ENCODE data around the gene PHLDB1.

PHLDB1 gene

GRCh38 chr11:118633979-118634378 is 26.6 kb downstream of the PHLDB1 start:
- H3K9me2 ChIP-seq (replicated peaks; ENCODE audit: control insufficient read depth, low read length), result no peaks in the 10 kb centered on the region
- no peak overlapping the region for H3K4me2 ChIP-seq (ENCODE audit: low read length)
- H4K20me1 ChIP-seq (ENCODE audit: control insufficient read depth, insufficient read depth, low read depth, low read length), result no peaks in the 10 kb centered on the region
- no peak overlapping the region for H3K27ac ChIP-seq (ENCODE audit: low read depth, low read length)
- no peaks in the 10 kb centered on the region for H3K79me2 ChIP-seq (ENCODE audit: control insufficient read depth, low read length)
- no peaks in the 10 kb centered on the region for H3K9me3 ChIP-seq (ENCODE audit: control insufficient read depth, insufficient read depth, low read length)
- H3K4me1 ChIP-seq (ENCODE audit: control insufficient read depth, low read length), result no peaks in the 10 kb centered on the region
- TF ChIP-seq EZH2phosphoT487 (IDR thresholded peaks at IDR 0.05; ENCODE audit: borderline replicate concordance, low read length), result no peak
- TF ChIP-seq, protein P1, sequence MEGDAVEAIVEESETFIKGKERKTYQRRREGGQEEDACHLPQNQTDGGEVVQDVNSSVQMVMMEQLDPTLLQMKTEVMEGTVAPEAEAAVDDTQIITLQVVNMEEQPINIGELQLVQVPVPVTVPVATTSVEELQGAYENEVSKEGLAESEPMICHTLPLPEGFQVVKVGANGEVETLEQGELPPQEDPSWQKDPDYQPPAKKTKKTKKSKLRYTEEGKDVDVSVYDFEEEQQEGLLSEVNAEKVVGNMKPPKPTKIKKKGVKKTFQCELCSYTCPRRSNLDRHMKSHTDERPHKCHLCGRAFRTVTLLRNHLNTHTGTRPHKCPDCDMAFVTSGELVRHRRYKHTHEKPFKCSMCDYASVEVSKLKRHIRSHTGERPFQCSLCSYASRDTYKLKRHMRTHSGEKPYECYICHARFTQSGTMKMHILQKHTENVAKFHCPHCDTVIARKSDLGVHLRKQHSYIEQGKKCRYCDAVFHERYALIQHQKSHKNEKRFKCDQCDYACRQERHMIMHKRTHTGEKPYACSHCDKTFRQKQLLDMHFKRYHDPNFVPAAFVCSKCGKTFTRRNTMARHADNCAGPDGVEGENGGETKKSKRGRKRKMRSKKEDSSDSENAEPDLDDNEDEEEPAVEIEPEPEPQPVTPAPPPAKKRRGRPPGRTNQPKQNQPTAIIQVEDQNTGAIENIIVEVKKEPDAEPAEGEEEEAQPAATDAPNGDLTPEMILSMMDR (IDR thresholded peaks at IDR 0.05; ENCODE audit: low read depth, low read length, poor library complexity, severe bottlenecking), result no peak
- H3K27me3 ChIP-seq (ENCODE audit: control insufficient read depth, low read length), result peaks cover 14% of the 10 kb centered on the region
- H3K36me3 ChIP-seq (ENCODE audit: control insufficient read depth, low read length), result no peaks in the 10 kb centered on the region
- no peaks in the 10 kb centered on the region for H3F3A ChIP-seq (ENCODE audit: control insufficient read depth, insufficient read depth)
- no peak overlapping the region for H3K4me3 ChIP-seq (ENCODE audit: low read length)

DNA sequence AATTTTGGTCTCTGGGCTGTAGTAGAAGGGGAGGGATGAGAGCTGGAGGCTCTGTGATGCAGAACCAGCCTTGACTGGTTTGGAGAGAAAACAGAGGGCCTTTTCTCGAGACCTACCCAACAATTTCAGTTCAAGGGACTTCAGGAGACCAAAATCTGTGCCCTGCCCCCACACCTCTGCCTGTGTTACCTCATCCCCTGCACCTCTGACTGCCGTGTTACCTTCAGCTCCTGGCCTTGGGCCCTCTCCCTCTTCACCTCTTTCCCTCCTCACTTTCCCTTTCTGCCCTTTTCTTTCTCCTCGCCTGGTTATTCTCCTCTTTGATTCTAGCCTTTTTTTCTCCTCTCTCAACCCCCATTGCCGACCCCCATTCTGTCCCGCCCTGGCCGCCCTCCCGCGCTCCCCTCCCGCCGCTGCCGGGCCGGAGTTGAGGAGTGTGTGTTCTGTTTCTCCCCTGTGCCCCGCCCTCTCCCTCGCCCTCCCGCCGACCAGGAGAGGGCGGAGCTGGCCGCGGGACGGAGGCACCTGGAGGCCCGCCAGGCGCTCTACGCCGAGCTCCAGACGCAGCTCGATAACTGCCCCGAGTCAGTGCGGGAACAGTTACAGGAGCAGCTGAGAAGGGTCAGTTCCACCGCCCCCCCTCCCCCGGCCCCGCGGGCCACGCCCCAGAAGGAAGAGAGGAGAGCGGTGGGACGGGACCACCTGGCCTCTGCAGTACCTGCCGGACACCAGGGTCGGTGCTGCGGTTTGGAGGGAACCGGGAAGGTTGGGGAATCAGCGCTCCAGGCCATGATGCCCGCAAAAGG is 27.2 kb downstream of the PHLDB1 start:
- Histone ChIP-seq H3K27me3 (ENCODE audit: control insufficient read depth, low read length) (peaks cover 11% of the 10 kb centered on the region), H3K4me3 (ENCODE audit: low read length) (no peak overlapping the region), H3K79me2 (ENCODE audit: control insufficient read depth, low read length) (no peaks in the 10 kb centered on the region), H3K27ac (ENCODE audit: low read depth, low read length) (no peak overlapping the region), H3K4me1 (ENCODE audit: control insufficient read depth, low read length) (no peaks in the 10 kb centered on the region), H3F3A (ENCODE audit: control insufficient read depth, insufficient read depth) (no peaks in the 10 kb centered on the region), H3K9me2 (replicated peaks; ENCODE audit: control insufficient read depth, low read length) (no peaks in the 10 kb centered on the region), H3K4me2 (ENCODE audit: low read length) (no peak overlapping the region), H3K36me3 (ENCODE audit: control insufficient read depth, low read length) (no peaks in the 10 kb centered on the region), H4K20me1 (ENCODE audit: control insufficient read depth, insufficient read depth, low read depth, low read length) (no peaks in the 10 kb centered on the region), H3K9me3 (ENCODE audit: control insufficient read depth, insufficient read depth, low read length) (no peaks in the 10 kb centered on the region)
- TF ChIP-seq EZH2phosphoT487 (IDR thresholded peaks at IDR 0.05; ENCODE audit: borderline replicate concordance, low read length), result no peak
- TF ChIP-seq, protein P1 (IDR thresholded peaks at IDR 0.05; ENCODE audit: low read depth, low read length, poor library complexity, severe bottlenecking), result no peak

DNA sequence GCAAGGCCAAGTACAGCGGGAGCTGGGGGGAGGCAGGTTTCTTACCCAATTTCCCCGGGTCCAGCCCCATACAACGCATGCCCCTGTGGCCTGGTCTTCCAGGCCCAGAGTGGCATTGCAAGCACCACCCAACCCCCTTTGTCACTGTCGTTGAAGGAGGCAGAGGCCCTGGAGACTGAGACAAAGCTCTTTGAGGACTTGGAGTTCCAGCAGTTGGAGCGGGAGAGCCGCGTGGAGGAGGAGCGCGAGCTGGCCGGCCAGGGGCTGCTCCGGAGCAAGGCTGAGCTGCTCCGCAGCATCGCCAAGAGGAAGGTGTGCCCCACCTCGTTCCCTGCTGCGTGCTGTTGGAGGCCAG is 27.8 kb downstream of the PHLDB1 start:
- H3K36me3 ChIP-seq (ENCODE audit: control insufficient read depth, low read length), result no peaks in the 10 kb centered on the region
- H3K27me3 ChIP-seq (ENCODE audit: control insufficient read depth, low read length), result peaks cover 11% of the 10 kb centered on the region
- H3F3A ChIP-seq (ENCODE audit: control insufficient read depth, insufficient read depth), result no peaks in the 10 kb centered on the region
- H3K4me1 ChIP-seq (ENCODE audit: control insufficient read depth, low read length), result no peaks in the 10 kb centered on the region
- H4K20me1 ChIP-seq (ENCODE audit: control insufficient read depth, insufficient read depth, low read depth, low read length), result no peaks in the 10 kb centered on the region
- H3K27ac ChIP-seq (ENCODE audit: low read depth, low read length), result no peak overlapping the region
- TF ChIP-seq, protein P1 (IDR thresholded peaks at IDR 0.05; ENCODE audit: low read depth, low read length, poor library complexity, severe bottlenecking), result no peak
- no peak for TF ChIP-seq EZH2phosphoT487 (IDR thresholded peaks at IDR 0.05; ENCODE audit: borderline replicate concordance, low read length)
- no peaks in the 10 kb centered on the region for H3K9me3 ChIP-seq (ENCODE audit: control insufficient read depth, insufficient read depth, low read length)
- no peak overlapping the region for H3K4me3 ChIP-seq (ENCODE audit: low read length)
- H3K4me2 ChIP-seq (ENCODE audit: low read length), result no peak overlapping the region
- no peaks in the 10 kb centered on the region for H3K79me2 ChIP-seq (ENCODE audit: control insufficient read depth, low read length)
- no peaks in the 10 kb centered on the region for H3K9me2 ChIP-seq (replicated peaks; ENCODE audit: control insufficient read depth, low read length)
